Measurements from ENCODE around the gene CELA1.

- TF ChIP-seq CTCF (IDR thresholded peaks at IDR 0.05) = no peak
- TF ChIP-seq E2F1 (CRISPR knock-in tag; IDR thresholded peaks at IDR 0.05) = no peak
- TF ChIP-seq, protein P1, sequence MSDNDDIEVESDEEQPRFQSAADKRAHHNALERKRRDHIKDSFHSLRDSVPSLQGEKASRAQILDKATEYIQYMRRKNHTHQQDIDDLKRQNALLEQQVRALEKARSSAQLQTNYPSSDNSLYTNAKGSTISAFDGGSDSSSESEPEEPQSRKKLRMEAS (CRISPR knock-in tag; IDR thresholded peaks at IDR 0.05) = no peak
- TF ChIP-seq CBFB (CRISPR knock-in tag; IDR thresholded peaks at IDR 0.05; ENCODE audit: low read depth) = no peak
- TF ChIP-seq, protein P2, sequence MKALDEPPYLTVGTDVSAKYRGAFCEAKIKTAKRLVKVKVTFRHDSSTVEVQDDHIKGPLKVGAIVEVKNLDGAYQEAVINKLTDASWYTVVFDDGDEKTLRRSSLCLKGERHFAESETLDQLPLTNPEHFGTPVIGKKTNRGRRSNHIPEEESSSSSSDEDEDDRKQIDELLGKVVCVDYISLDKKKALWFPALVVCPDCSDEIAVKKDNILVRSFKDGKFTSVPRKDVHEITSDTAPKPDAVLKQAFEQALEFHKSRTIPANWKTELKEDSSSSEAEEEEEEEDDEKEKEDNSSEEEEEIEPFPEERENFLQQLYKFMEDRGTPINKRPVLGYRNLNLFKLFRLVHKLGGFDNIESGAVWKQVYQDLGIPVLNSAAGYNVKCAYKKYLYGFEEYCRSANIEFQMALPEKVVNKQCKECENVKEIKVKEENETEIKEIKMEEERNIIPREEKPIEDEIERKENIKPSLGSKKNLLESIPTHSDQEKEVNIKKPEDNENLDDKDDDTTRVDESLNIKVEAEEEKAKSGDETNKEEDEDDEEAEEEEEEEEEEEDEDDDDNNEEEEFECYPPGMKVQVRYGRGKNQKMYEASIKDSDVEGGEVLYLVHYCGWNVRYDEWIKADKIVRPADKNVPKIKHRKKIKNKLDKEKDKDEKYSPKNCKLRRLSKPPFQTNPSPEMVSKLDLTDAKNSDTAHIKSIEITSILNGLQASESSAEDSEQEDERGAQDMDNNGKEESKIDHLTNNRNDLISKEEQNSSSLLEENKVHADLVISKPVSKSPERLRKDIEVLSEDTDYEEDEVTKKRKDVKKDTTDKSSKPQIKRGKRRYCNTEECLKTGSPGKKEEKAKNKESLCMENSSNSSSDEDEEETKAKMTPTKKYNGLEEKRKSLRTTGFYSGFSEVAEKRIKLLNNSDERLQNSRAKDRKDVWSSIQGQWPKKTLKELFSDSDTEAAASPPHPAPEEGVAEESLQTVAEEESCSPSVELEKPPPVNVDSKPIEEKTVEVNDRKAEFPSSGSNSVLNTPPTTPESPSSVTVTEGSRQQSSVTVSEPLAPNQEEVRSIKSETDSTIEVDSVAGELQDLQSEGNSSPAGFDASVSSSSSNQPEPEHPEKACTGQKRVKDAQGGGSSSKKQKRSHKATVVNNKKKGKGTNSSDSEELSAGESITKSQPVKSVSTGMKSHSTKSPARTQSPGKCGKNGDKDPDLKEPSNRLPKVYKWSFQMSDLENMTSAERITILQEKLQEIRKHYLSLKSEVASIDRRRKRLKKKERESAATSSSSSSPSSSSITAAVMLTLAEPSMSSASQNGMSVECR (CRISPR knock-in tag; IDR thresholded peaks at IDR 0.05; ENCODE audit: borderline replicate concordance) = no peak
- no peak for TF ChIP-seq SOX15 (CRISPR knock-in tag; IDR thresholded peaks at IDR 0.05)
- TF ChIP-seq NR3C1 (CRISPR knock-in tag; conservative IDR thresholded peaks at IDR 0.05; ENCODE audit: low read depth) = no peak
- TF ChIP-seq ELF4 (CRISPR knock-in tag; IDR thresholded peaks at IDR 0.05; ENCODE audit: low read depth) = no peak
- TF ChIP-seq USF2 (CRISPR knock-in tag; IDR thresholded peaks at IDR 0.05) = no peak
- no peak for TF ChIP-seq IRF1 (CRISPR knock-in tag; IDR thresholded peaks at IDR 0.05)
- TF ChIP-seq, protein P3, sequence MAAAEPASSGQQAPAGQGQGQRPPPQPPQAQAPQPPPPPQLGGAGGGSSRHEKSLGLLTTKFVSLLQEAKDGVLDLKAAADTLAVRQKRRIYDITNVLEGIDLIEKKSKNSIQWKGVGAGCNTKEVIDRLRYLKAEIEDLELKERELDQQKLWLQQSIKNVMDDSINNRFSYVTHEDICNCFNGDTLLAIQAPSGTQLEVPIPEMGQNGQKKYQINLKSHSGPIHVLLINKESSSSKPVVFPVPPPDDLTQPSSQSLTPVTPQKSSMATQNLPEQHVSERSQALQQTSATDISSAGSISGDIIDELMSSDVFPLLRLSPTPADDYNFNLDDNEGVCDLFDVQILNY (CRISPR knock-in tag; IDR thresholded peaks at IDR 0.05) = no peak
- TF ChIP-seq, protein P4, sequence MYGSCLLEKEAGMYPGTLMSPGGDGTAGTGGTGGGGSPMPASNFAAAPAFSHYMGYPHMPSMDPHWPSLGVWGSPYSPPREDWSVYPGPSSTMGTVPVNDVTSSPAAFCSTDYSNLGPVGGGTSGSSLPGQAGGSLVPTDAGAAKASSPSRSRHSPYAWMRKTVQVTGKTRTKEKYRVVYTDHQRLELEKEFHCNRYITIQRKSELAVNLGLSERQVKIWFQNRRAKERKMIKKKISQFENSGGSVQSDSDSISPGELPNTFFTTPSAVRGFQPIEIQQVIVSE (CRISPR knock-in tag; IDR thresholded peaks at IDR 0.05; ENCODE audit: borderline replicate concordance) = no peak
Measured at GRCh38 chr12:51321882-51322281, 24.6 kb downstream of the CELA1 start.
